ENCODE data around the gene KLF5.

Gene KLF5

GRCh38 chr13:73065036-73065435 is 6.2 kb downstream of the KLF5 start:
- no peak for TF ChIP-seq CTCF (IDR thresholded peaks at IDR 0.05)
- Histone ChIP-seq H3K9me3 (no peaks in the 10 kb centered on the region), H3K27ac (peak overlapping the region; percentile 23), H3K4me3 (ENCODE audit: low read depth in 1 of 2, low read length in 1 of 2) (no peak overlapping the region), H3K36me3 (peaks cover 64% of the 10 kb centered on the region), H3K27me3 (no peaks in the 10 kb centered on the region), H3K4me1 (ENCODE audit: control insufficient read depth in 1 of 2, insufficient read depth in 1 of 2, low read depth in 1 of 2, low read length in 1 of 2) (peaks cover 28 to 35% of the 10 kb centered on the region in 2 experiments)

- Histone ChIP-seq H3K36me3 (peaks cover 69% of the 10 kb centered on the region), H3K27me3 (no peaks in the 10 kb centered on the region), H3K4me1 (ENCODE audit: control insufficient read depth in 1 of 2, insufficient read depth in 1 of 2, low read depth in 1 of 2, low read length in 1 of 2) (peaks cover 21 to 27% of the 10 kb centered on the region in 2 experiments), H3K27ac (peak overlapping the region; percentile 23), H3K4me3 (ENCODE audit: low read depth in 1 of 2, low read length in 1 of 2) (no peak overlapping the region), H3K9me3 (no peaks in the 10 kb centered on the region)
- no peak for TF ChIP-seq CTCF (IDR thresholded peaks at IDR 0.05)
Observed at GRCh38 chr13:73065665-73066340, 7.0 kb downstream of the KLF5 start.

GRCh38 chr13:73069206-73069805 is 10.5 kb downstream of the KLF5 start:
- H3K4me1 ChIP-seq (ENCODE audit: control insufficient read depth in 1 of 2, insufficient read depth in 1 of 2, low read depth in 1 of 2, low read length in 1 of 2), result peaks cover 14 to 32% of the 10 kb centered on the region in 2 experiments
- no peak overlapping the region for H3K4me3 ChIP-seq (ENCODE audit: low read depth in 1 of 2, low read length in 1 of 2)
- no peaks in the 10 kb centered on the region for H3K9me3 ChIP-seq
- H3K27ac ChIP-seq, result no peak overlapping the region
- H3K36me3 ChIP-seq, result peaks cover 52% of the 10 kb centered on the region
- TF ChIP-seq CTCF (IDR thresholded peaks at IDR 0.05), result no peak
- H3K27me3 ChIP-seq, result no peaks in the 10 kb centered on the region

GRCh38 chr13:73070451-73071098 is 11.8 kb downstream of the KLF5 start:
- H3K27ac ChIP-seq, result peak overlapping the region; percentile 8
- H3K4me3 ChIP-seq (ENCODE audit: low read depth in 1 of 2, low read length in 1 of 2), result no peak overlapping the region
- no peaks in the 10 kb centered on the region for H3K9me3 ChIP-seq
- peaks cover 41% of the 10 kb centered on the region for H3K36me3 ChIP-seq
- H3K27me3 ChIP-seq, result no peaks in the 10 kb centered on the region
- H3K4me1 ChIP-seq (ENCODE audit: control insufficient read depth in 1 of 2, insufficient read depth in 1 of 2, low read depth in 1 of 2, low read length in 1 of 2), result peaks cover 23 to 42% of the 10 kb centered on the region in 2 experiments
- TF ChIP-seq CTCF (IDR thresholded peaks at IDR 0.05), result no peak

GRCh38 chr13:73072239-73072900 is 13.6 kb downstream of the KLF5 start:
- no peak for TF ChIP-seq CTCF (IDR thresholded peaks at IDR 0.05)
- peaks cover 47% of the 10 kb centered on the region for H3K36me3 ChIP-seq
- no peaks in the 10 kb centered on the region for H3K27me3 ChIP-seq
- no peaks in the 10 kb centered on the region for H3K9me3 ChIP-seq
- peaks cover 23 to 37% of the 10 kb centered on the region in 2 experiments for H3K4me1 ChIP-seq (ENCODE audit: control insufficient read depth in 1 of 2, insufficient read depth in 1 of 2, low read depth in 1 of 2, low read length in 1 of 2)
- H3K4me3 ChIP-seq (ENCODE audit: low read depth in 1 of 2, low read length in 1 of 2), result no peak overlapping the region
- H3K27ac ChIP-seq, result peak overlapping the region; percentile 85

Measured in neutrophil (primary cell).